HepG2 (cell line): ENCODE results near the gene STRIT1. TPM values are rescaled to one million over a fixed set of nuclear protein-coding genes. Genes with fewer than 3 reads are reported as not detected.
A peak's percentile ranks its signal among the peaks of the same experiment; 100 is the strongest.

Experiments
- ATAC-seq: fragments of 200-7000 bp; cut with Tn5 transposase; 3 replicates; pipeline ENCODE4 v1.9.1; 2020; ENCODE audit warnings: mild to moderate bottlenecking, moderate library complexity
- BruUV-seq: library from RNA; stranded (reverse); fragments of 400-500 nt; replicated peaks from 2 replicates; lab custom pipeline; 2021; lab: Mats Ljungman, UMichigan
- CTCF ChIA-PET: fragments of 300-600 bp; formaldehyde crosslinking; extraction: SDS; loops from one replicate; lab custom pipeline; 2021; ENCODE audit warnings: low total read pairs, inconsistent platforms, low intra/inter-chr PET ratio; lab: Yijun Ruan, JAX
- POLR2A ChIA-PET: fragments of 350-600 bp; sonication (Branson Sonifier 250); formaldehyde crosslinking; loops from one replicate; lab custom pipeline; 2020; ENCODE audit warnings: antibody characterized with exemption, inconsistent platforms; lab: Yijun Ruan, JAX
- DNase-seq: peaks from one replicate; pipeline ENCODE4 v3.0.0-alpha.2; 2015; ENCODE audit warnings: low spot score
- FAIRE-seq: peaks from 3 replicates; lab custom pipeline; 2011; peaks lifted over from hg19 to GRCh38; lab: Jason Lieb, UNC
- H2AFZ ChIP-seq: one replicate; pipeline ENCODE4 v1.6.1; 2011; ENCODE audit warnings: low read length, inconsistent platforms
- H3K27ac ChIP-seq: fragments of 300-600 bp; 3 replicates; pipeline ENCODE4 v1.8.0; 2011; ENCODE audit warnings: mixed run types, mild to moderate bottlenecking, mixed read lengths, low read length, inconsistent platforms; ENCODE audit not compliant: insufficient read depth; ENCODE audit errors: extremely low read length
- H3K27me3 ChIP-seq, 2 experiments: fragments of 200-600 bp in 1 of 2; 2 replicates in 1 of 2; 3 replicates in 1 of 2; pipeline versions ENCODE4 v1.6.0 to v1.8.0; 2011; ENCODE audit warnings: low read length in 2 of 2, mild to moderate bottlenecking in 2 of 2, moderate library complexity in 2 of 2, inconsistent platforms in 1 of 2; ENCODE audit not compliant: insufficient read depth in 2 of 2, control insufficient read depth in 1 of 2
- H3K36me3 ChIP-seq, 2 experiments: fragments of 200-600 bp in 1 of 2; replicated peaks in 1 of 2; 2 replicates in 1 of 2; 3 replicates in 1 of 2; pipeline versions ENCODE4 v1.5.1 to v1.8.0; 2011; ENCODE audit warnings: low read length in 2 of 2, inconsistent platforms in 1 of 2; ENCODE audit not compliant: insufficient read depth in 2 of 2, control insufficient read depth in 1 of 2
- H3K4me1 ChIP-seq: 2 replicates; pipeline ENCODE4 v1.5.1; 2012; ENCODE audit warnings: low read length, inconsistent platforms; ENCODE audit not compliant: insufficient read depth
- H3K4me2 ChIP-seq: 2 replicates; pipeline ENCODE4 v1.6.0; 2011; ENCODE audit warnings: low read depth, low read length, inconsistent platforms
- H3K4me3 ChIP-seq, 3 experiments: fragments of 200-600 bp in 1 of 3; sonication (generic), shearing (Covaris generic) in 1 of 3; replicated peaks in 1 of 3; 2 replicates each; pipeline ENCODE4 v1.5.1; 2011 to 2016; ENCODE audit warnings: low read length in 3 of 3, inconsistent platforms in 2 of 3, low read depth in 2 of 3, mild to moderate bottlenecking in 2 of 3, control low read depth in 1 of 3, mixed read lengths in 1 of 3; ENCODE audit not compliant: insufficient read depth in 1 of 3
- H3K79me2 ChIP-seq: one replicate; pipeline ENCODE4 v1.6.1; 2011; ENCODE audit warnings: low read length, inconsistent platforms; ENCODE audit not compliant: insufficient read depth
- H3K9ac ChIP-seq: 2 replicates; pipeline ENCODE4 v1.6.0; 2011; ENCODE audit warnings: mild to moderate bottlenecking, low read depth, low read length, inconsistent platforms; ENCODE audit not compliant: insufficient read depth
- H3K9me3 ChIP-seq: 2 replicates; pipeline ENCODE4 v1.5.1; 2012; ENCODE audit warnings: mild to moderate bottlenecking, low read length
- H4K20me1 ChIP-seq: 2 replicates; pipeline ENCODE4 v1.6.0; 2011; ENCODE audit warnings: inconsistent platforms, mild to moderate bottlenecking, low read length, moderate library complexity; ENCODE audit not compliant: insufficient read depth
- SOX13 ChIP-seq, 3 experiments: fragments of 450-650 bp in 1 of 3; sonication (generic) in 1 of 3; formaldehyde crosslinking in 1 of 3; IDR thresholded peaks in 2 of 3; conservative IDR thresholded peaks in 1 of 3; 2 replicates each; pipeline versions ENCODE4 v1.5.0 to v1.6.1; 2016 to 2020; ENCODE audit warnings: antibody characterized with exemption in 1 of 3, mild to moderate bottlenecking in 1 of 3, missing compliant biosample characterization in 1 of 3, missing genetic modification reagents in 1 of 3, moderate library complexity in 1 of 3
- SOX5 ChIP-seq: IDR thresholded peaks from 2 replicates; pipeline ENCODE4 v1.6.1; 2016; ENCODE audit warnings: borderline replicate concordance
- YY1 ChIP-seq: IDR thresholded peaks from 2 replicates; pipeline ENCODE4 v1.6.1; 2011; ENCODE audit warnings: low read length, low read depth, moderate library complexity, mild to moderate bottlenecking; ENCODE audit not compliant: insufficient read depth, insufficient replicate concordance
- ZNF382 ChIP-seq: sonication (generic); formaldehyde crosslinking; IDR thresholded peaks from 2 replicates; pipeline ENCODE4 v1.5.0; 2020; ENCODE audit warnings: missing genetic modification reagents, mild to moderate bottlenecking, borderline replicate concordance
- ZNF644 ChIP-seq: IDR thresholded peaks from 2 replicates; pipeline ENCODE4 v1.6.1; 2016; ENCODE audit warnings: low read depth
- WGBS: methylation state at CpG from one replicate; pipeline ENCODE4 v1.1.6; 2017; ENCODE audit warnings: low lambda C conversion rate; 5-methylcytosine and 5-hydroxymethylcytosine counted together
- in situ Hi-C: cut with HindIII; loops from 2 replicates; pipeline ENCODE4 v1.10.0; 2017; ENCODE audit warnings: low pct_unique_long_range_greater_than_20kb; ENCODE audit not compliant: extremely low pct_ligation_motif_present
- intact Hi-C: fragments of 100-400 bp; cut with micrococcal nuclease; formaldehyde crosslinking; loops from one replicate; pipeline ENCODE4 v1.10.0; 2022; ENCODE audit not compliant: unreplicated experiment
- polyA plus RNA-seq, 8 experiments: library from polyadenylated mRNA; depleted of rRNA in 3 of 8; stranded (reverse) in 7 of 8; unstranded in 1 of 8; fragments of >200 nt; fragmentation: Illumina TruSeq in 4 of 8; extraction: Trizol in 4 of 8; gene quantifications; 2 replicates each; pipeline versions ENCODE4 v1.2.1 to v1.2.3, GENCODE V29; 2011 to 2016; ENCODE audit warnings: low read depth in 4 of 8, missing spikeins in 1 of 8, mixed read lengths in 1 of 8; ENCODE audit not compliant: insufficient read depth in 1 of 8
- total RNA-seq, 5 experiments: library from RNA; depleted of rRNA; stranded (reverse); fragments of >200 nt; fragmentation: Illumina TruSeq; extraction: Trizol; gene quantifications; 2 replicates each; pipeline ENCODE4 v1.2.3, GENCODE V29; 2016; ENCODE audit warnings: low read depth in 1 of 5
- TF ChIP-seq, protein P1 (sequence below): sonication (generic); formaldehyde crosslinking; IDR thresholded peaks from 2 replicates; pipeline ENCODE4 v1.9.0; 2021; ENCODE audit warnings: missing genetic modification reagents, mild to moderate bottlenecking, borderline replicate concordance
- TF ChIP-seq, protein P2 (sequence below): IDR thresholded peaks from 2 replicates; pipeline ENCODE4 v1.6.1; 2016; ENCODE audit warnings: control low read depth
- TF ChIP-seq, protein P3 (sequence below): sonication (generic); formaldehyde crosslinking; IDR thresholded peaks from 2 replicates; pipeline ENCODE4 v1.4.0; 2020; ENCODE audit warnings: missing genetic modification reagents, low read depth, mild to moderate bottlenecking, borderline replicate concordance

Gene STRIT1
- total and polyA plus RNA-seq, 2 of the 13 experiments (the other 11 are each of a cell fraction or from before 2014, with no cell fraction given): not detected

DNA sequence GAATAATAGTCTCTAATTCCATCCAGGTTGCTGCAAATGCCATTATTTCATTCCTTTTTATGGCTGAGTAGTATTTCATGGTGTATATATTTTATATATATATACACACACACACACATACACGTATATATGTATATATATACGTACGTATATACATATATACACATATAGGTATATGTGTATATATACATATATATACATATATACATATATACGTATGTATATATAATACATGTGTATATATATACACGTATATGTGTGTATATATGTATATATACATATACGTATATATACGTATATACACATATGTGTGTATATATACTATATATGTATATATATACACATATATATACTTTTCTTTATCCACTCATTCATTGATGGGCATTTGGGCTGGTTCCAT is 13.7 kb upstream of the STRIT1 start (continued):
- TF ChIP-seq, protein P1, sequence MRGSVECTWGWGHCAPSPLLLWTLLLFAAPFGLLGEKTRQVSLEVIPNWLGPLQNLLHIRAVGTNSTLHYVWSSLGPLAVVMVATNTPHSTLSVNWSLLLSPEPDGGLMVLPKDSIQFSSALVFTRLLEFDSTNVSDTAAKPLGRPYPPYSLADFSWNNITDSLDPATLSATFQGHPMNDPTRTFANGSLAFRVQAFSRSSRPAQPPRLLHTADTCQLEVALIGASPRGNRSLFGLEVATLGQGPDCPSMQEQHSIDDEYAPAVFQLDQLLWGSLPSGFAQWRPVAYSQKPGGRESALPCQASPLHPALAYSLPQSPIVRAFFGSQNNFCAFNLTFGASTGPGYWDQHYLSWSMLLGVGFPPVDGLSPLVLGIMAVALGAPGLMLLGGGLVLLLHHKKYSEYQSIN: no peak
- no peak for TF ChIP-seq ZNF382
- TF ChIP-seq, protein P2, sequence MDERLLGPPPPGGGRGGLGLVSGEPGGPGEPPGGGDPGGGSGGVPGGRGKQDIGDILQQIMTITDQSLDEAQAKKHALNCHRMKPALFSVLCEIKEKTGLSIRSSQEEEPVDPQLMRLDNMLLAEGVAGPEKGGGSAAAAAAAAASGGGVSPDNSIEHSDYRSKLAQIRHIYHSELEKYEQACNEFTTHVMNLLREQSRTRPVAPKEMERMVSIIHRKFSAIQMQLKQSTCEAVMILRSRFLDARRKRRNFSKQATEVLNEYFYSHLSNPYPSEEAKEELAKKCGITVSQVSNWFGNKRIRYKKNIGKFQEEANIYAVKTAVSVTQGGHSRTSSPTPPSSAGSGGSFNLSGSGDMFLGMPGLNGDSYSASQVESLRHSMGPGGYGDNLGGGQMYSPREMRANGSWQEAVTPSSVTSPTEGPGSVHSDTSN (CRISPR knock-in tag): no peak

DNA sequence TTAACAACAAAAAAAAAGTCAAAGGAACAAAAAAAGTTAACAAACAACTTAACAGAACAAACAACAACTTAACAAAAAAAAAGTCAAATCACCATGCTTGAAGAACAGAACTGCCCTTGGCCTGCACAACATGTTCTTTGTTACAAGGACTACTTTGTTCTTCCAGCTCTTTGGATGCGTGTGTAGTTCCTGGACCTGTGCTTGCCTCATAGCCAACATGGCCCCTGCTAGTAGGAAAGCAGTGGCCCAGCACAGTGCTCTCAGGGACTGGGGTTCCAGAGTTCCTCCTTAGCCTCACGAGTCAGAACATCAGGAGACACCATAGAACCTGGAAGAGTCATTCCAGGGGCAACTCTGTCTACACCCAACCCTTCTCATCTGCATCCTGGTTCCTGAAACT is 10.9 kb upstream of the STRIT1 start:
- no peak overlapping the region for H3K4me3 ChIP-seq
- H3K36me3 ChIP-seq: no peaks in the 10 kb centered on the region
- FAIRE-seq (no peak), ATAC-seq (peak; percentile 74), DNase-seq (peak; percentile 7)
- H3K27ac ChIP-seq: no peak overlapping the region
- H3K9me3 ChIP-seq: no peaks in the 10 kb centered on the region
- H3K79me2 ChIP-seq: no peaks in the 10 kb centered on the region
- CTCF ChIA-PET: no interaction called here
- H3K4me2 ChIP-seq: no peak overlapping the region
- no TSS peak for BruUV-seq
- intact Hi-C loops: no loop called here
- POLR2A ChIA-PET: no interaction called here
- in situ Hi-C loops: loop anchor here (25.0 kb wide), 1 partner anchor 542 kb away; no protein-coding TSS in a partner anchor
- H2AFZ ChIP-seq: no peak overlapping the region
- H3K9ac ChIP-seq: no peak overlapping the region
- H4K20me1 ChIP-seq: no peaks in the 10 kb centered on the region
- peaks cover 21% of the 10 kb centered on the region for H3K4me1 ChIP-seq
- TF ChIP-seq YY1 (peak; percentile 40), SOX13 (IDR thresholded peaks at IDR 0.05) (no peak), SOX13 (CRISPR knock-in tag; conservative IDR thresholded peaks at IDR 0.05 in 1 of 2, IDR thresholded peaks at IDR 0.05 in 1 of 2) (peak in 1 of 2 experiments; percentile 33; a peak in 1 of 4 replicates), ZNF644 (CRISPR knock-in tag) (peak; percentile 62; the same call in 1 of the 2 replicates), SOX5 (peak; percentile 32; the same call in 1 of the 2 replicates)
- TF ChIP-seq, protein P3, sequence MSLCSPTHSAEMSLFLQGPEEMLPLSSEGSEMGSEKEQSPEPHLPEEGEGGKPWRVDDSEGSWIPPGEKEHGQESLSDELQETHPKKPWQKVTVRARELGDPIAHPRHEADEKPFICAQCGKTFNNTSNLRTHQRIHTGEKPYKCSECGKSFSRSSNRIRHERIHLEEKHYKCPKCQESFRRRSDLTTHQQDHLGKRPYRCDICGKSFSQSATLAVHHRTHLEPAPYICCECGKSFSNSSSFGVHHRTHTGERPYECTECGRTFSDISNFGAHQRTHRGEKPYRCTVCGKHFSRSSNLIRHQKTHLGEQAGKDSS (CRISPR knock-in tag): no peak
- H3K27me3 ChIP-seq: no peaks in the 10 kb centered on the region
- WGBS: 0% methylated on average over 1 of the region's 2 CpGs
